ENCODE results near the gene CGB2.
"Not testable (repeated sequence)": the region's sequence is repeated elsewhere in the genome, so short reads cannot be mapped to it uniquely, and the experiment has no call there.

CGB2 gene

DNA sequence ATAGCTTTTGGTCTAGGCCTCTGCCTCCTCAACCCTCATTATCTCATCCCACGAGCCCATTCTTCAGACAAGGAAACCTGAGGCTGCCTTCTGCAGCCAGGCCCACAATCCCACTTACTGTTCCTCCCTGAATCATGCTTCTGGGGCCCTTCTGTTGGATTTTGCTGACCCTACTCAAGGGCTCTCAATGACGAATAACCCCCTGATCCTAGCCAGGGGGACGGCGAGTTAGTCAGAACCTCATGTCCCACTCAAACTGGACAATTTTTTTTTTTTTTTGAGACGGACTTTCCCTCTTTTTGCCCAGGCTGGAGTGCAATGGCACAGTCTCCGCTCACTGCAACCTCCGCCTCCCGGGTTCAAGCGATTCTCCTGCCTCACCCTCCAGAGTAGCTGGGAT lies 9.6 kb upstream of the CGB2 start:
- H3K4me3 ChIP-seq (replicated peaks; ENCODE audit: low read depth, low read length) = no peak overlapping the region
- DNase-seq (ENCODE audit: extremely low read depth, low read depth) = no peak
- TF ChIP-seq, protein P1, sequence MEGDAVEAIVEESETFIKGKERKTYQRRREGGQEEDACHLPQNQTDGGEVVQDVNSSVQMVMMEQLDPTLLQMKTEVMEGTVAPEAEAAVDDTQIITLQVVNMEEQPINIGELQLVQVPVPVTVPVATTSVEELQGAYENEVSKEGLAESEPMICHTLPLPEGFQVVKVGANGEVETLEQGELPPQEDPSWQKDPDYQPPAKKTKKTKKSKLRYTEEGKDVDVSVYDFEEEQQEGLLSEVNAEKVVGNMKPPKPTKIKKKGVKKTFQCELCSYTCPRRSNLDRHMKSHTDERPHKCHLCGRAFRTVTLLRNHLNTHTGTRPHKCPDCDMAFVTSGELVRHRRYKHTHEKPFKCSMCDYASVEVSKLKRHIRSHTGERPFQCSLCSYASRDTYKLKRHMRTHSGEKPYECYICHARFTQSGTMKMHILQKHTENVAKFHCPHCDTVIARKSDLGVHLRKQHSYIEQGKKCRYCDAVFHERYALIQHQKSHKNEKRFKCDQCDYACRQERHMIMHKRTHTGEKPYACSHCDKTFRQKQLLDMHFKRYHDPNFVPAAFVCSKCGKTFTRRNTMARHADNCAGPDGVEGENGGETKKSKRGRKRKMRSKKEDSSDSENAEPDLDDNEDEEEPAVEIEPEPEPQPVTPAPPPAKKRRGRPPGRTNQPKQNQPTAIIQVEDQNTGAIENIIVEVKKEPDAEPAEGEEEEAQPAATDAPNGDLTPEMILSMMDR (IDR thresholded peaks at IDR 0.05; ENCODE audit: low read depth, low read length, missing control alignments) = no peak

DNA sequence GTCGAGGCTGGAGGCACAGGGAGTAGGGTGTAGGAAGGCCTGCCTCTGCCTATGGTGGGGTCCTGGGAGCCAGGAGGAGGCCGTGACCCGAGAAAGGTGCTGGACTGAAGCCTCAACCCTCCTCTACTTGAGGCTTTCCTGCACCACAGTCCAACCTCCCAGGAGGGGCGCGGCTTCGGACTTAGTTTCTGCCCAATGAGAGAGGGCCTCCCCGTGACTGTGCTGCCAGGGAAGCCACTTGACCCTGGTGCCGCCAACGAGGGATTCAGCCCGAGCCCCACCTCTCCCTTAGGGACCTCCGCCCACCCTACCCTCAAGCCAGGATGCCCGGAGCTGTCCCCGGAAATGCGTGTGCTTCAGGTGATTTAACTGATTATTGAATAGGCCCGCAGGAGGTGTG lies 7.5 kb upstream of the CGB2 start, which contains the start of gene CGB3:
CGB3 (minus strand) TSS at position 101 of the 400 bp plus-strand sequence. CDS start 362 bp downstream, outside the sequence.
- H3K4me3 ChIP-seq (replicated peaks; ENCODE audit: low read depth, low read length); DNase-seq (ENCODE audit: extremely low read depth, low read depth): not testable (repeated sequence)

DNA sequence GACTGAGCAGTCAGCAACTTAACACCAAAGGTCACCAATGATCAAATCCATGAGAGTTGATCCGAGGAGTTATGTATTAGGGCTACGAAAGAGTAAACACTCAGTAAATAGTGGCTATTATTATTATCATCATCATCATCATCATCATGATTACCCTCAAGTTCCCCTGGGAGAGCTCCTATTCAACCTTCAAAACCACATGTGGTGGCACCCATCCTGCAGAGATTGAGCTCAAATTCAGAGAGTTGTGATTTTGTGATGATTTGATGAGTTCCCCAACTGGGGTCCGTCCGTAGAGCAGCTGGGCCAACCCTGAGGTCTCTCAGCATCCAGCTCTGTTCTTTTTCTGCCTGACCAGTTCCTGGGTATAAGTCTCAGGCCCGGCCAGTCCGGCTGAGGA lies 6.6 kb upstream of the CGB2 start:
- H3K4me3 ChIP-seq (replicated peaks; ENCODE audit: low read depth, low read length); DNase-seq (ENCODE audit: extremely low read depth, low read depth): not testable (repeated sequence)

DNA sequence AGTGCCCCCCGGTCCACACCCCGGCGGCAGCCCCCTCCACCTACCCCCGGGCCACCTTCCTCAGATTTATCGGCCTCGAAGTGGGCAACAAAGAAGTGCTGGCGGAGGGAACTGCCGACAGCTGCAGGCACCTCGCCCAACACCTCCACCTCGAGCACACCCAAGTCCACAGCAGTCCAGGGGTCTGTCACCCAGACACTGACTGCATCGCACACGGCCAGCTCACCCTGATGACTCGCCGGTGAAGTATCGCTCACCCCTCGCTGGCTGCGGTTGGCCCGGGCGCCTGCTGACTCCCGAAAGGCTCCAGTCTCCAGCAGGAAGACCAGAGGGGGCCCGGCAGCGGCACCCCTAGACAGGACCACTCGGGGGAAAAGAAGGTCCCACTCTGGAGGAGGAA lies 6.1 kb upstream of the CGB2 start:
- not testable (repeated sequence) for H3K4me3 ChIP-seq (replicated peaks; ENCODE audit: low read depth, low read length); DNase-seq (ENCODE audit: extremely low read depth, low read depth)

DNA sequence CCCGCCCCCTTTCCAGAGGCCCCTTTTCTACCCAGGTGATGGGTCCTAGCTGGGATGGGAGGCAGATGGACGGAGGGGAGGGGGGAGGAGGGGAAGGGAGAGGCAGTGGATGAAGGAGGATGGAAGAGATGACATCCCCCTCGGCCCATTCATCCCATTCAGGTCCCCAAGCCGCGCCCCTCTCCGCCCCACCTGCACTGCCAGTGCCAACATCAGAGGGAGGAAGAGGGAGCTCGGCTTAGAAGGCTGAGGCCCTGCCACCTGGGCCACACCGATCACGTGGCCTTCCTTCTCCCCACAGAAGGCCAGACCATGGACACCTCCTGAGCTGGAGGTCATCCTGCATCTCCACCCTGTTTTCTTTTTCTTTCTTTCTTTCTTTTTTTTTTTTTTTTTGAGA lies 3.0 kb upstream of the CGB2 start:
- DNase-seq (ENCODE audit: extremely low read depth, low read depth); H3K4me3 ChIP-seq (replicated peaks; ENCODE audit: low read depth, low read length): not testable (repeated sequence)

DNA sequence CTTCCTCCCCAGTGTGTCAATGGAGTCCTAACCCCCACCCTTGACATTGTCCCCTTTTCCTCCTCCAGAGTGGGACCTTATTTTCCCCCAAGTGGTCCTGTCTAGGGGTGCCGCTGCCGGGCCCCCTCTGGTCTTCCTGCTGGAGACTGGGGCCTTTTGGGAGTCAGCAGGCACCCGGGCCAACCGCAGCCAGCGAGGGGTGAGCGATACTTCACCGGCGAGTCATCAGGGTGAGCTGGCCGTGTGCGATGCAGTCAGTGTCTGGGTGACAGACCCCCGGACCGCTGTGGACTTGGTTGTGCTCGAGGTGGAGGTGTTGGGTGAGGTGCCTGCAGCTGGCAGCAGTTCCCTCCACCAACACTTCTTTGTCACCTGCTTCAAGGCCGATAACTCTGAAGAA lies 1.9 kb upstream of the CGB2 start:
- not testable (repeated sequence) for DNase-seq (ENCODE audit: extremely low read depth, low read depth); H3K4me3 ChIP-seq (replicated peaks; ENCODE audit: low read depth, low read length)

DNA sequence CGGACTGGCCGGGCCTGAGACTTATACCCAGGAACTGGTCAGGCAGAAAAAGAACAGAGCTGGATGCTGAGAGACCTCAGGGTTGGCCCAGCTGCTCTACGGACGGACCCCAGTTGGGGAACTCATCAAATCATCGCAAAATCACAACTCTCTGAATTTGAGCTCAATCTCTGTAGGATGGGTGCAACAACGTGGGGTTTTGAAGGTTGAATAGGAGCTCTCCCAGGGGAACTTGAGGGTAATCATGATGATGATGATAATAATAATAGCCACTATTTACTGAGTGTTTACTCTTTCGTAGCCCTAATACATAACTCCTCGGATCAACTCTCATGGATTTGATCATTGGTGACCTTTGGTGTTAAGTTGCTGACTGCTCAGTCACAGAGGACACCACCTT lies 1.4 kb upstream of the CGB2 start:
- DNase-seq (ENCODE audit: extremely low read depth, low read depth) = not testable (repeated sequence)

DNA sequence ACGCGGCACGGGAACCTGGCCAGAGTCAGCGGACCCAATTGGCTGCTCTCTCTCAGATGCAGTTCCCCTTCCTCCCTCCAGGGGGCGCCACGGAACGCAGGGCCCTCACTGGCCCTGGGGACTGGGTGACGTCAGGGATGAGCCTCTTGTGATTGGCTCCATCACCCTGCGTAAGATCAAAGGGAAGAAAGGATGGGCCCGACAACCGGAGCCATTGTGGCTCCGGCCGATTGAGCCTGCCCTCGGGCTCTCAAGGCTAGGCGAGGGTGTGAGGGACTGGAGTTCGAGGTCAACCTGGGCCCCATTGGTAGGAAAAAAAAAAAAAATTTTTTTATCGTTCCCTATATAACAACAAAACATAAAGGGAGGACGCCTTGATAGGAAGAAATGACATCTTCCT lies 5.1 kb downstream of the CGB2 start, which contains the start of gene CGB1:
CGB1 (minus strand) TSS at position 81 of the 400 bp plus-strand sequence. CDS start 184 bp downstream, outside the sequence.
- not testable (repeated sequence) for DNase-seq (ENCODE audit: extremely low read depth, low read depth)
- TF ChIP-seq, protein P1 (IDR thresholded peaks at IDR 0.05; ENCODE audit: low read depth, low read length, missing control alignments) = peak; percentile 61

More for the DNA sequence above, 1.4 kb upstream of the CGB2 start:
- H3K4me3 ChIP-seq (replicated peaks; ENCODE audit: low read depth, low read length) = not testable (repeated sequence)

DNA sequence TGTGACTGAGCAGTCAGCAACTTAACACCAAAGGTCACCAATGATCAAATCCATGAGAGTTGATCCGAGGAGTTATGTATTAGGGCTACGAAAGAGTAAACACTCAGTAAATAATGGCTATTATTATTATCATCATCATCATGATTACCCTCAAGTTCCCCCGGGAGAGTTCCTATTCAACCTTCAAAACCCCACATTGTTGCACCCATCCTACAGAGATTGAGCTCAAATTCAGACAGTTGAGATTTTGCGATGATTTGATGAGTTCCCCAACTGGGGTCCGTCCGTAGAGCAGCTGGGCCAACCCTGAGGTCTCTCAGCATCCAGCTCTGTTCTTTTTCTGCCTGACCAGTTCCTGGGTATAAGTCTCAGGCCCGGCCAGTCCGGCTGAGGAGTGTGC lies 6.4 kb downstream of the CGB2 start:
- not testable (repeated sequence) for DNase-seq (ENCODE audit: extremely low read depth, low read depth); H3K4me3 ChIP-seq (replicated peaks; ENCODE audit: low read depth, low read length)

More for the DNA sequence above, 5.1 kb downstream of the CGB2 start, which contains the start of gene CGB1:
- H3K4me3 ChIP-seq (replicated peaks; ENCODE audit: low read depth, low read length) = not testable (repeated sequence)

DNA sequence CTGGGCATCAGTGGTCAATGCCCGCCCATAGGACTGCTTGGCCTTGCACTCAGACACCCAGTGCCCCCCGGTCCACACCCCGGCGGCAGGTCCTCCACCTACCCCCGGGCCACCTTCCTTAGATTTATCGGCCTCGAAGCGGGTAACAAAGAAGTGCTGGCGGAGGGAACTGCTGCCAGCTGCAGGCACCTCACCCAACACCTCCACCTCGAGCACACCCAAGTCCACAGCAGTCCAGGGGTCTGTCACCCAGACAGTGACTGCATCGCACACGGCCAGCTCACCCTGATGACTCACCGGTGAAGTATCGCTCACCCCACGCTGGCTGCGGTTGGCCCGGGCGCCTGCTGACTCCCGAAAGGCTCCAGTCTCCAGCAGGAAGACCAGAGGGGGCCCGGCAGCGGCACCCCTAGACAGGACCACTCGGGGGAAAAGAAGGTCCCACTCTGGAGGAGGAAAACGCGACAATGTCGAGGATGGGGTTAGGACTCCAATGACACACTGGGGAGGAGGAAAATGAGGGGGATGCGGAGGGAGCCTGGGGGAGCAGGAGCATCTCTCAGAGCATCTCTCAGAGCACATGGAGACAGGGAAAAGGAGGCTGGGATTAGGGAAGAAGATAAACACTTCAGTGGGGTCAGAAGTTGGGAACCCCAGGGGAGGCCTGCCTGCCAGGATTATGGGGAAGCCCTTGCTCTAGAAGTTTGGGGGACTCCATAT lies 7.0 kb downstream of the CGB2 start:
- H3K4me3 ChIP-seq (replicated peaks; ENCODE audit: low read depth, low read length); DNase-seq (ENCODE audit: extremely low read depth, low read depth): not testable (repeated sequence)

DNA sequence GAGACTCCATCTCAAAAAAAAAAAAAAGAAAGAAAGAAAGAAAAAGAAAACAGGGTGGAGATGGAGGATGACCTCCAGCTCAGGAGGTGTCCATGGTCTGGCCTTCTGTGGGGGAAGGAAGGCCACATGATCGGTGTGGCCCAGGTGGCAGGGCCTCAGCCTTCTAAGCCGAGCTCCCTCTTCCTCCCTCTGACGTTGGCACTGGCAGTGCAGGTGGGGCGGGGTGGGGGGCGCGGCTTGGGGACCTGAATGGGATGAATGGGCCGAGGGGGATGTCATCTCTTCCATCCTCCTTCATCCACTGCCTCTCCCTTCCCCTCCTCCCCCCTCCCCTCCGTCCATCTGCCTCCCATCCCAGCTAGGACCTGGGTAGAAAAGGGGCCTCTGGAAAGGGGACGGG lies 8.0 kb downstream of the CGB2 start:
- H3K4me3 ChIP-seq (replicated peaks; ENCODE audit: low read depth, low read length); DNase-seq (ENCODE audit: extremely low read depth, low read depth): not testable (repeated sequence)

DNA sequence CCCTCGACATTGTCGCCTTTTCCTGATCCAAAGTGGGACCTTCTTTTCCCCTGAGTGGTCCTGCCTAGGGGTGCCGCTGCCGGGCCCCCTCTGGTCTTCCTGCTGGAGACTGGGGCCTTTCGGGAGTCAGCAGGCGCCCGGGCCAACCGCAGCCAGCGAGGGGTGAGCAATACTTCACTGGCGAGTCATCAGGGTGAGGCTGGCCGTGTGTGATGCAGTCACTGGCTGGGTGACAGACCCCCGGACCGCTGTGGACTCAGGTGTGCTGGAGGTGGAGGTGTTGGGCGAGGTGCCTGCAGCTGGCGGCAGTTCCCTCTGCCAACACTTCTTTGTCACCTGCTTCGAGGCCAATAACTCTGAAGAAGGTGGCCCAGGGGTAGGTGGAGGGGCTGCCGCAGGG lies 10.5 kb downstream of the CGB2 start:
- TF ChIP-seq, protein P1 (IDR thresholded peaks at IDR 0.05; ENCODE audit: low read depth, low read length, missing control alignments) = no peak
- no peak overlapping the region for H3K4me3 ChIP-seq (replicated peaks; ENCODE audit: low read depth, low read length)
- no peak for DNase-seq (ENCODE audit: extremely low read depth, low read depth)

DNA sequence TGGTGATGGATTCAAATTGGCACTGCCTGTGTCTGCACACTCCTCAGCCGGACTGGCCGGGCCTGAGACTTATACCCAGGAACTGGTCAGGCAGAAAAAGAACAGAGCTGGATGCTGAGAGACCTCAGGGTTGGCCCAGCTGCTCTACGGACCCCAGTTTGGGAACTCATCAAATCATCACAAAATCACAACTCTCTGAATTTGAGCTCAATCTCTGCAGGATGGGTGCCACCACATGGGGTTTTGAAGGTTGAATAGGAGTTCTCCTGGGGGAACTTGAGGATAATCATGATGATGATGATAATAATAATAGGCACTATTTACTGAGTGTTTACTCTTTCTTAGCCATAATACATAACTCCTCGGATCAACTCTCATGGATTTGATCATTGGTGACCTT lies 11.0 kb downstream of the CGB2 start:
- H3K4me3 ChIP-seq (replicated peaks; ENCODE audit: low read depth, low read length); DNase-seq (ENCODE audit: extremely low read depth, low read depth): not testable (repeated sequence)

DNA sequence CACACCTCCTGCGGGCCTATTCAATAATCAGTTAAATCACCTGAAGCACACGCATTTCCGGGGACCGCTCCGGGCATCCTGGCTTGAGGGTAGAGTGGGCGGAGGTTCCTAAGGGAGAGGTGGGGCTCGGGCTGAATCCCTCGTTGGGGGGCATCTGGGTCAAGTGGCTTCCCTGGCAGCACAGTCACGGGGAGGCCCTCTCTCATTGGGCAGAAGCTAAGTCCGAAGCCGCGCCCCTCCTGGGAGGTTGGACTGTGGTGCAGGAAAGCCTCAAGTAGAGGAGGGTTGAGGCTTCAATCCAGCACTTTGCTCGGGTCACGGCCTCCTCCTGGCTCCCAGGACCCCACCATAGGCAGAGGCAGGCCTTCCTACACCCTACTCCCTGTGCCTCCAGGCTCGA lies 11.9 kb downstream of the CGB2 start, which contains the start of gene CGB5:
CGB5 (plus strand) TSS at position 301 of the 400 bp plus-strand sequence. CDS start 362 bp downstream, outside the sequence.
- H3K4me3 ChIP-seq (replicated peaks; ENCODE audit: low read depth, low read length); DNase-seq (ENCODE audit: extremely low read depth, low read depth): not testable (repeated sequence)

DNA sequence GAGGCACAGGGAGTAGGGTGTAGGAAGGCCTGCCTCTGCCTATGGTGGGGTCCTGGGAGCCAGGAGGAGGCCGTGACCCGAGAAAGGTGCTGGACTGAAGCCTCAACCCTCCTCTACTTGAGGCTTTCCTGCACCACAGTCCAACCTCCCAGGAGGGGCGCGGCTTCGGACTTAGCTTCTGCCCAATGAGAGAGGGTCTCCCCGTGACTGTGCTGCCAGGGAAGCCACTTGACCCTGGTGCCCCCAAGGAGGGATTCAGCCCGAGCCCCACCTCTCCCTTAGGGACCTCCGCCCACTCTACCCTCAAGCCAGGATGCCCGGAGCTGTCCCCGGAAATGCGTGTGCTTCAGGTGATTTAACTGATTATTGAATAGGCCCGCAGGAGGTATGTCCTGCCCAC lies 17.3 kb downstream of the CGB2 start, which contains the start of gene CGB8:
CGB8 (minus strand) TSS at position 101 of the 400 bp plus-strand sequence. CDS start 372 bp downstream, outside the sequence.
- DNase-seq (ENCODE audit: extremely low read depth, low read depth); H3K4me3 ChIP-seq (replicated peaks; ENCODE audit: low read depth, low read length): not testable (repeated sequence)

Data from HFF-Myc (cell line).